Stomach (tissue), 4 donors: Measurements from ENCODE around the gene RPP25L.

ENCODE experiments used
- POLR2A ChIP-seq, 4 donors: fragments of 450-650 bp; IDR thresholded peaks; one replicate each; pipeline ENCODE4 v1.6.1; 2016; ENCODE audit warnings: antibody characterized with exemption in 4 of 4, control low read depth in 2 of 4, mild to moderate bottlenecking in 1 of 4, moderate library complexity in 1 of 4
- POLR2AphosphoS5 ChIP-seq, 3 donors: sonication (generic); formaldehyde crosslinking; IDR thresholded peaks; one replicate each; pipeline ENCODE4 v1.6.1; 2016; ENCODE audit warnings: antibody characterized with exemption in 3 of 3
- TF ChIP-seq, protein P1 (sequence below), 7 experiments: fragments of 450-650 bp in 4 of 7; fragments of 200-600 bp in 3 of 7; sonication (generic) in 3 of 7; IDR thresholded peaks; one replicate each; pipeline ENCODE4 v1.5.1; 2016 to 2019; ENCODE audit warnings: antibody characterized with exemption in 7 of 7, control low read depth in 2 of 7, mild to moderate bottlenecking in 1 of 7

GRCh38 chr9:34654323-34655051, 42.6 kb upstream of the RPP25L start:
- TF ChIP-seq, protein P1, sequence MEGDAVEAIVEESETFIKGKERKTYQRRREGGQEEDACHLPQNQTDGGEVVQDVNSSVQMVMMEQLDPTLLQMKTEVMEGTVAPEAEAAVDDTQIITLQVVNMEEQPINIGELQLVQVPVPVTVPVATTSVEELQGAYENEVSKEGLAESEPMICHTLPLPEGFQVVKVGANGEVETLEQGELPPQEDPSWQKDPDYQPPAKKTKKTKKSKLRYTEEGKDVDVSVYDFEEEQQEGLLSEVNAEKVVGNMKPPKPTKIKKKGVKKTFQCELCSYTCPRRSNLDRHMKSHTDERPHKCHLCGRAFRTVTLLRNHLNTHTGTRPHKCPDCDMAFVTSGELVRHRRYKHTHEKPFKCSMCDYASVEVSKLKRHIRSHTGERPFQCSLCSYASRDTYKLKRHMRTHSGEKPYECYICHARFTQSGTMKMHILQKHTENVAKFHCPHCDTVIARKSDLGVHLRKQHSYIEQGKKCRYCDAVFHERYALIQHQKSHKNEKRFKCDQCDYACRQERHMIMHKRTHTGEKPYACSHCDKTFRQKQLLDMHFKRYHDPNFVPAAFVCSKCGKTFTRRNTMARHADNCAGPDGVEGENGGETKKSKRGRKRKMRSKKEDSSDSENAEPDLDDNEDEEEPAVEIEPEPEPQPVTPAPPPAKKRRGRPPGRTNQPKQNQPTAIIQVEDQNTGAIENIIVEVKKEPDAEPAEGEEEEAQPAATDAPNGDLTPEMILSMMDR (IDR thresholded peaks at IDR 0.05), result no peak
- no peak for TF ChIP-seq POLR2A (IDR thresholded peaks at IDR 0.05)
- no peak for TF ChIP-seq POLR2AphosphoS5 (IDR thresholded peaks at IDR 0.05)
